Neural crest cell (in vitro differentiated cells): Measurements from ENCODE around the gene DOCK10. TPM values are rescaled to one million over a fixed set of nuclear protein-coding genes. Genes with fewer than 3 reads are reported as not detected.

Source experiments
- DNase-seq: peaks from one replicate; pipeline ENCODE4 v3.0.0; 2021; ENCODE audit warnings: low read depth, mixed read lengths, low spot score
- H3K27ac Mint-ChIP-seq: one replicate; pipeline ENCODE4 v1.8.0; 2021; ENCODE audit warnings: mild to moderate bottlenecking, mixed read lengths; ENCODE audit not compliant: unreplicated experiment
- H3K27me3 Mint-ChIP-seq: 2 replicates; pipeline ENCODE4 v1.8.0; 2021; ENCODE audit warnings: low read depth, mild to moderate bottlenecking, mixed read lengths
- H3K36me3 Mint-ChIP-seq: 2 replicates; pipeline ENCODE4 v1.8.0; 2021; ENCODE audit warnings: low read depth, mild to moderate bottlenecking, mixed read lengths
- H3K4me1 Mint-ChIP-seq: 2 replicates; pipeline ENCODE4 v1.8.0; 2021; ENCODE audit warnings: mixed read lengths
- H3K4me3 Mint-ChIP-seq: one replicate; pipeline ENCODE4 v1.8.0; 2021; ENCODE audit warnings: mild to moderate bottlenecking, mixed read lengths
- H3K9me3 Mint-ChIP-seq: 2 replicates; pipeline ENCODE4 v1.8.0; 2021; ENCODE audit warnings: mixed read lengths
- total RNA-seq: library from RNA; stranded (reverse); gene quantifications from 2 replicates; pipeline ENCODE4 v1.2.1, GENCODE V29; 2021
- TF ChIP-seq, protein P1 (sequence below): fragments of 200-600 bp; sonication (generic); conservative IDR thresholded peaks from 2 replicates; pipeline ENCODE4 v1.5.0; 2021; ENCODE audit warnings: antibody characterized with exemption, mild to moderate bottlenecking

Gene DOCK10
- total RNA-seq, 1 donor from 2014 or later, result 29.7 TPM

DNA sequence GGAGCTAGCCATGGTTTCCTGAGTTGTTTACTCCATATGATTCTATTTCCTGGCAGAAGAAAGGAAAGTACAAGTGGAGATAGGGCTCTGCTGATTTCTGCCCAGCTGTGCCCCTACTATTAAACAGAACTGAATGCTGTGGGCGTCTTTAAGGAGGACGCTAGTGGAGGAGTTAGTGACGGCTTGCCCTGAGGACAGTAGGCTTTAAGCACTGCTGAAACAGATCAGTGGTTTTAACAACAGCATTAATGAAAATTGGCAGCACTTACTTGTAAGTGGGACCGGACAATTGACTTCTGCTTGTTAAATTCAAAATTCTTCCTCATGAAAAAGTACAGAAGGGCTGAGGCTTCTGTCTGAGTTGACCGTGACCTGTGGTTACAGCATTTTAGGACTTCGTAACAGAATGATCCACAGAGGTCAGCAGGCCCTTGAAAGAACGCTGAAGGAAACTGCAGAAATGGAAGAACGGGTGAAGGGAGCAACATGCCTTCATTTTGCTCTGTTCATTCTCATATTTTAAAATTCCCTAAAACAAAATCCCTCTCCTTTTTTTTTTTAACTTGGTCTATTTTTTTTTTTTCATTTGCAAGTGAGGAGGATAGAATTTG is 245.5 kb downstream of the DOCK10 start:
- Mint-ChIP-seq H3K4me3 (no peak overlapping the region), H3K27ac (no peak overlapping the region), H3K36me3 (peaks cover 9% of the 10 kb centered on the region), H3K9me3 (no peaks in the 10 kb centered on the region), H3K27me3 (no peaks in the 10 kb centered on the region), H3K4me1 (peaks cover 5% of the 10 kb centered on the region)
- TF ChIP-seq, protein P1, sequence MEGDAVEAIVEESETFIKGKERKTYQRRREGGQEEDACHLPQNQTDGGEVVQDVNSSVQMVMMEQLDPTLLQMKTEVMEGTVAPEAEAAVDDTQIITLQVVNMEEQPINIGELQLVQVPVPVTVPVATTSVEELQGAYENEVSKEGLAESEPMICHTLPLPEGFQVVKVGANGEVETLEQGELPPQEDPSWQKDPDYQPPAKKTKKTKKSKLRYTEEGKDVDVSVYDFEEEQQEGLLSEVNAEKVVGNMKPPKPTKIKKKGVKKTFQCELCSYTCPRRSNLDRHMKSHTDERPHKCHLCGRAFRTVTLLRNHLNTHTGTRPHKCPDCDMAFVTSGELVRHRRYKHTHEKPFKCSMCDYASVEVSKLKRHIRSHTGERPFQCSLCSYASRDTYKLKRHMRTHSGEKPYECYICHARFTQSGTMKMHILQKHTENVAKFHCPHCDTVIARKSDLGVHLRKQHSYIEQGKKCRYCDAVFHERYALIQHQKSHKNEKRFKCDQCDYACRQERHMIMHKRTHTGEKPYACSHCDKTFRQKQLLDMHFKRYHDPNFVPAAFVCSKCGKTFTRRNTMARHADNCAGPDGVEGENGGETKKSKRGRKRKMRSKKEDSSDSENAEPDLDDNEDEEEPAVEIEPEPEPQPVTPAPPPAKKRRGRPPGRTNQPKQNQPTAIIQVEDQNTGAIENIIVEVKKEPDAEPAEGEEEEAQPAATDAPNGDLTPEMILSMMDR, result no peak
- no peak for DNase-seq

DNA sequence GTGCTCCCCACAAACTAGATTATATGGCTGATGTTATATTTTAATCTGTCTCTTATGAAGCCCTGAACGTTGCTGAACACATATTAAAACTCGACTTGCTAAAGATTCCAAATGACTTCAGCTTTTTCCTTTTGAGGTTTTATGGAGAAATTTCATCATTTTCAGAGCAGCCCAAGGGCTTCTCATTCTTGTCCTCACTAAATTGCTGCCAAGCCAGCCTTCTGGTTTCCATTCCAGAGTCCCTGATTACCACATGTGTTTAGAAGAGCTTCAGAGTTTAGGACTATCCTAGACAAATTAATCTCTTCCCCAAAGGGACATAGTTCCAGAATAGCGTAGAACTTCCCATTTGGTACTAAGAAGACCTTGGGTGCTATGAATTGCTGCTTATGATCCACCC is 248.3 kb downstream of the DOCK10 start:
- Mint-ChIP-seq H3K9me3 (no peaks in the 10 kb centered on the region), H3K4me3 (no peak overlapping the region), H3K27me3 (no peaks in the 10 kb centered on the region), H3K4me1 (no peaks in the 10 kb centered on the region), H3K27ac (no peak overlapping the region), H3K36me3 (peaks cover 11% of the 10 kb centered on the region)
- DNase-seq, result no peak
- TF ChIP-seq, protein P1, result no peak

DNA sequence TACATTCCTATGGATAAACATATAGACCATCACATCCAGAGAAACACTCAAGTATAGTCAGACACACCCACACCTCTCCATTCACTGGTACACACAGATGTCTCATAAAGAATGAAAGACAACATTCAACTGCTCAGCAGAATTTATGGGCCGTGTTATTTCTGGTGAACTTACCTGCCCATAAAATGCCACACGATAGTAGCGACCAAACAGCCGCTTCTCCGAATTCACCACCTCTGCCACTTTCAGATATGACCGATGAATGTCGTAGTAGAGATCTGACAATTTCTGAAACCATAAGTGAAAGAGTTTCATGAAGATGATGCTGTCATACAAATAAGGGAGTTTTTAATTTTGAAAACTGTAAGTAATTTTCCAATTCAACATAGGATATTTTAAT is 255.4 kb downstream of the DOCK10 start:
- Mint-ChIP-seq H3K4me1 (no peaks in the 10 kb centered on the region), H3K27me3 (no peaks in the 10 kb centered on the region), H3K9me3 (no peaks in the 10 kb centered on the region), H3K4me3 (no peak overlapping the region), H3K36me3 (peaks cover 6% of the 10 kb centered on the region), H3K27ac (no peak overlapping the region)
- DNase-seq, result no peak
- TF ChIP-seq, protein P1, result no peak

DNA sequence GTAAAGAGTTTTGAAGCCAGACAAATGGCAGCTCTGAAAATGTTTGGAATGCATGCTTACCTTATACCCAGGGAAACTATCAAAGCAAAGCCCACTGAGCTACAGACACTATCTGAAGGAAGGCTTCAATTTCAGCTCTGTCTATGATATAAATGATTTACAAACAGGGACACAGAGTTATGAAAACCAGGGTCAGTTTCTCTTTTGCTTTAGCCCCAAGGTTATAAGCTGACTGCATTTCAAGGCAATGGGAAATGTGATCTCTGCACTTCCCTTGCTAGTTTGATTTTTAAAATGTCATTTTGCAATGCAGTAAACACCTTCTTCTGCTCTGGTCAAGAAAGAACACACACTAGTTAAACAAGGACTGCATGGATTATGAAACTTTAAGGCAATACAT is 260.9 kb downstream of the DOCK10 start:
- Mint-ChIP-seq H3K4me3 (no peak overlapping the region), H3K4me1 (no peaks in the 10 kb centered on the region), H3K27me3 (no peaks in the 10 kb centered on the region), H3K36me3 (no peaks in the 10 kb centered on the region), H3K27ac (no peak overlapping the region), H3K9me3 (no peaks in the 10 kb centered on the region)
- TF ChIP-seq, protein P1, result no peak
- DNase-seq, result no peak

DNA sequence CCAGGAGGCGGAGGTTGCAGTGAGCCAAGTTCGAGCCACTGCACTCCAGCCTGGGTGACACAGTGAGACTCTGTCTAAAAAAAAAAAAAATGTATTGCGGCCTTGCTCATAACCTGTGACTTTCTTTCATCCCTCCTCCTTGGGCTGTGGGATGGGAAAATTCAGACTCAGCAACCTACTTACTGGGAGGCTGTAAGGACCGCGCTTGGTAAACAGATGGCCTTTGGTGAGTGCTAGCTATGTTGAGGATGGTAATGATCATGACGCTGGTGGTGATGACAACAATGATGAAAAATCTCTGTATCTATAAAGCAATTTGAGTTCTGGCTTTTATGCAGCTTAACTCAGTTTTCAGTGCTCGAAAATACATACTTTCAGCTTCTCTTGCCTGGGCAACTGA is 261.4 kb downstream of the DOCK10 start:
- H3K27me3 Mint-ChIP-seq, result no peaks in the 10 kb centered on the region
- no peak overlapping the region for H3K27ac Mint-ChIP-seq
- TF ChIP-seq, protein P1, result no peak
- no peak overlapping the region for H3K4me3 Mint-ChIP-seq
- DNase-seq, result no peak
- H3K4me1 Mint-ChIP-seq, result no peaks in the 10 kb centered on the region
- H3K36me3 Mint-ChIP-seq, result no peaks in the 10 kb centered on the region
- H3K9me3 Mint-ChIP-seq, result no peaks in the 10 kb centered on the region
